H9 (cell line): ENCODE data around the gene DOCK9. TPM values are rescaled to one million over a fixed set of nuclear protein-coding genes. Genes with fewer than 3 reads are reported as not detected.

ENCODE experiments used
- DNase-seq: peaks from one replicate; pipeline ENCODE4 v3.0.0-alpha.2; 2017
- H2AFZ ChIP-seq: one replicate; pipeline ENCODE4 v1.6.1; 2013; ENCODE audit warnings: mild to moderate bottlenecking, low read length, control low read depth, moderate library complexity
- H2AK5ac ChIP-seq: 2 replicates; pipeline ENCODE4 v1.6.1; 2013; ENCODE audit warnings: low read length, control low read depth, mixed read lengths; ENCODE audit not compliant: insufficient read length
- H2BK120ac ChIP-seq: one replicate; pipeline ENCODE4 v1.6.1; 2013; ENCODE audit warnings: low read depth, mild to moderate bottlenecking, low read length, control low read depth, inconsistent platforms; ENCODE audit not compliant: poor library complexity, severe bottlenecking
- H2BK12ac ChIP-seq: 2 replicates; pipeline ENCODE4 v1.6.1; 2013; ENCODE audit warnings: low read length, control low read depth, mixed read lengths, low read depth; ENCODE audit not compliant: insufficient read length
- H2BK15ac ChIP-seq: 2 replicates; pipeline ENCODE4 v1.6.1; 2013; ENCODE audit warnings: low read depth, low read length, control low read depth
- H2BK20ac ChIP-seq: one replicate; pipeline ENCODE4 v1.6.1; 2013; ENCODE audit warnings: low read depth, mild to moderate bottlenecking, low read length, control low read depth, inconsistent platforms; ENCODE audit not compliant: poor library complexity, severe bottlenecking
- H2BK5ac ChIP-seq: 2 replicates; pipeline ENCODE4 v1.6.1; 2013; ENCODE audit warnings: low read length, control low read depth, mixed read lengths; ENCODE audit not compliant: insufficient read length
- H3K14ac ChIP-seq: 2 replicates; pipeline ENCODE4 v1.6.1; 2013; ENCODE audit warnings: low read length, control low read depth; ENCODE audit not compliant: insufficient read depth
- H3K18ac ChIP-seq: 2 replicates; pipeline ENCODE4 v1.6.1; 2013; ENCODE audit warnings: low read depth, mild to moderate bottlenecking, mixed read lengths, low read length, control low read depth; ENCODE audit not compliant: insufficient read length
- H3K23ac ChIP-seq: 2 replicates; pipeline ENCODE4 v1.6.1; 2013; ENCODE audit warnings: low read length, control low read depth, mixed read lengths, low read depth; ENCODE audit not compliant: insufficient read length
- H3K23me2 ChIP-seq: 2 replicates; pipeline ENCODE4 v1.6.1; 2013; ENCODE audit warnings: low read depth, mild to moderate bottlenecking, mixed read lengths, low read length, control low read depth; ENCODE audit not compliant: insufficient read length, poor library complexity, severe bottlenecking
- H3K27ac ChIP-seq: 2 replicates; pipeline ENCODE4 v1.5.1; 2013; ENCODE audit warnings: low read length, control low read depth, mixed read lengths, low read depth; ENCODE audit not compliant: insufficient read length
- H3K27me3 ChIP-seq: 2 replicates; pipeline ENCODE4 v1.6.1; 2013; ENCODE audit warnings: low read length, control low read depth, inconsistent platforms; ENCODE audit not compliant: insufficient read depth
- H3K4ac ChIP-seq: 2 replicates; pipeline ENCODE4 v1.6.1; 2013; ENCODE audit warnings: low read depth, mild to moderate bottlenecking, control low read depth, inconsistent platforms, low read length, moderate library complexity
- H3K4me1 ChIP-seq: 2 replicates; pipeline ENCODE4 v1.6.1; 2013; ENCODE audit warnings: low read length, control low read depth, inconsistent platforms; ENCODE audit not compliant: insufficient read depth
- H3K4me2 ChIP-seq: 2 replicates; pipeline ENCODE4 v1.6.1; 2013; ENCODE audit warnings: low read length, control low read depth, mixed read lengths; ENCODE audit not compliant: insufficient read length, insufficient read depth
- H3K56ac ChIP-seq: 2 replicates; pipeline ENCODE4 v1.6.1; 2013; ENCODE audit warnings: low read depth, mild to moderate bottlenecking, mixed read lengths, low read length, control low read depth; ENCODE audit not compliant: insufficient read length
- H3K79me1 ChIP-seq: 2 replicates; pipeline ENCODE4 v1.6.1; 2013; ENCODE audit warnings: low read depth, mild to moderate bottlenecking, moderate library complexity, low read length, control low read depth, inconsistent platforms; ENCODE audit not compliant: insufficient read depth, poor library complexity, severe bottlenecking
- H3K79me2 ChIP-seq: 2 replicates; pipeline ENCODE4 v1.6.1; 2013; ENCODE audit warnings: low read length, control low read depth, inconsistent platforms; ENCODE audit not compliant: insufficient read depth
- H3K9ac ChIP-seq: 2 replicates; pipeline ENCODE4 v1.6.1; 2013; ENCODE audit warnings: low read length, control low read depth, mixed read lengths; ENCODE audit not compliant: insufficient read length; ENCODE audit errors: extremely low read depth
- H3K9me3 ChIP-seq: one replicate; pipeline ENCODE4 v1.6.1; 2013; ENCODE audit warnings: low read depth, low read length, inconsistent platforms; ENCODE audit not compliant: control insufficient read depth
- H3T11ph ChIP-seq: one replicate; pipeline ENCODE4 v1.6.1; 2013; ENCODE audit warnings: mild to moderate bottlenecking, low read length, control low read depth, inconsistent platforms
- H4K20me1 ChIP-seq: one replicate; pipeline ENCODE4 v1.6.1; 2013; ENCODE audit not compliant: control insufficient read depth, insufficient read length, insufficient read depth
- H4K5ac ChIP-seq: 2 replicates; pipeline ENCODE4 v1.6.1; 2013; ENCODE audit warnings: low read depth, mild to moderate bottlenecking, mixed read lengths, low read length, control low read depth; ENCODE audit not compliant: insufficient read length
- H4K8ac ChIP-seq: replicated peaks from 2 replicates; pipeline ENCODE4 v1.6.1; 2013; ENCODE audit warnings: low read length, control low read depth, mixed read lengths, low read depth; ENCODE audit not compliant: insufficient read length
- H4K91ac ChIP-seq: 2 replicates; pipeline ENCODE4 v1.6.1; 2013; ENCODE audit warnings: low read depth, mild to moderate bottlenecking, moderate library complexity, mixed read lengths, low read length, control low read depth; ENCODE audit not compliant: insufficient read length
- H3K27ac Mint-ChIP-seq, 3 experiments: 2 replicates in 2 of 3; 3 replicates in 1 of 3; pipeline ENCODE4 v1.8.0; 2020 to 2021; ENCODE audit warnings: mixed read lengths in 3 of 3, mild to moderate bottlenecking in 1 of 3, moderate library complexity in 1 of 3
- H3K27me3 Mint-ChIP-seq: 2 replicates; pipeline ENCODE4 v1.8.0; 2021; ENCODE audit warnings: low read depth, mild to moderate bottlenecking, moderate library complexity, mixed read lengths
- H3K36me3 Mint-ChIP-seq, 3 experiments: 2 replicates in 2 of 3; 3 replicates in 1 of 3; pipeline ENCODE4 v1.8.0; 2020 to 2021; ENCODE audit warnings: low read depth in 3 of 3, mixed read lengths in 3 of 3; ENCODE audit not compliant: insufficient read depth in 1 of 3
- H3K4me1 Mint-ChIP-seq, 2 experiments: 2 replicates each; pipeline ENCODE4 v1.8.0; 2020; ENCODE audit warnings: mixed read lengths in 2 of 2
- H3K4me3 Mint-ChIP-seq, 2 experiments: 2 replicates in 1 of 2; 3 replicates in 1 of 2; pipeline ENCODE4 v1.8.0; 2020 to 2021; ENCODE audit warnings: mild to moderate bottlenecking in 2 of 2, mixed read lengths in 2 of 2, moderate library complexity in 1 of 2
- H3K9me3 Mint-ChIP-seq, 2 experiments: 2 replicates in 1 of 2; 3 replicates in 1 of 2; pipeline ENCODE4 v1.8.0; 2020; ENCODE audit warnings: mild to moderate bottlenecking in 2 of 2, mixed read lengths in 2 of 2, moderate library complexity in 1 of 2
- WGBS: extraction: QIAGEN DNeasy Blood & Tissue Kit; methylation state at CpG from one replicate; pipeline ENCODE4 v1.1.7; 2013; ENCODE audit warnings: missing lambda C conversion rate, low lambda C conversion rate, mixed read lengths; ENCODE audit not compliant: insufficient read length; ENCODE audit errors: extremely low coverage; 5-methylcytosine and 5-hydroxymethylcytosine counted together
- total RNA-seq: library from RNA; stranded (reverse); gene quantifications from 2 replicates; pipeline ENCODE4 v1.2.1, GENCODE V29; 2021
- TF ChIP-seq, protein P1 (sequence below): fragments of 200-600 bp; sonication (generic); conservative IDR thresholded peaks from 3 replicates; pipeline ENCODE4 v1.8.0; 2021; ENCODE audit warnings: antibody characterized with exemption, mild to moderate bottlenecking

Gene DOCK9
- total RNA-seq, 1 experiment from 2014 or later: 23.0 TPM

DNA sequence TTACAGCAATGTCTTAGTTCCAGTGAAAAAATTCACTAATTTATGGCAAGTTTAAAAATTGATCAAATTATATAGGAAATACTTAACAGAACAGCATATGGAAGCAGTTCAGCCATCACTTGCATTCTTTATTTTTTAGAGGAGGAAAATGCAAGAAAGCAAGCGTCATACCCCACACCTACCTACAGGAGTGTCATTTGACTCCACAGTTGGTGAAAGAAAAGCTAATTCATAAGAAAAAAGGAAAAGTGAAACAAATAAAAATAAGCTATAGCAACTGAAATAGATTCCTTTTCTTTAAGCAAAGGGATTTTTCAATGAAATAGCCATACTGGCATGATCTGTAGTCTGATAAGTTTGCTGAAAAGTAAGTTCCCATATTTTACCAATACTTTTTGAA is 111.0 kb downstream of the DOCK9 start:
- H3K9ac ChIP-seq: no peak overlapping the region

More for the DNA sequence above, 111.0 kb downstream of the DOCK9 start:
- H2BK120ac ChIP-seq: no peak overlapping the region
- no peak overlapping the region for H3K4me2 ChIP-seq
- Mint-ChIP-seq H3K4me3 (no peak overlapping the region), H3K9me3 (no peaks in the 10 kb centered on the region), H3K36me3 (peaks cover 0 to 14% (median 7%) of the 10 kb centered on the region in 3 experiments; a peak in 4 of 7 replicates), H3K27ac (no peak overlapping the region), H3K27me3 (no peaks in the 10 kb centered on the region), H3K4me1 (no peaks in the 10 kb centered on the region)
- H3T11ph ChIP-seq: no peak overlapping the region
- no peak overlapping the region for H3K56ac ChIP-seq
- no peak overlapping the region for H4K5ac ChIP-seq
- H3K9me3 ChIP-seq: no peaks in the 10 kb centered on the region
- H3K23ac ChIP-seq: no peak overlapping the region
- no peak overlapping the region for H3K4ac ChIP-seq
- no peaks in the 10 kb centered on the region for H3K4me1 ChIP-seq
- H2BK12ac ChIP-seq: no peak overlapping the region
- H2BK5ac ChIP-seq: no peak overlapping the region
- no peaks in the 10 kb centered on the region for H3K79me1 ChIP-seq
- no peaks in the 10 kb centered on the region for H4K20me1 ChIP-seq
- H3K14ac ChIP-seq: no peak overlapping the region
- no peak overlapping the region for H2BK15ac ChIP-seq
- H3K79me2 ChIP-seq: no peaks in the 10 kb centered on the region
- no peak overlapping the region for H2BK20ac ChIP-seq
- no peak overlapping the region for H3K27ac ChIP-seq
- TF ChIP-seq, protein P1, sequence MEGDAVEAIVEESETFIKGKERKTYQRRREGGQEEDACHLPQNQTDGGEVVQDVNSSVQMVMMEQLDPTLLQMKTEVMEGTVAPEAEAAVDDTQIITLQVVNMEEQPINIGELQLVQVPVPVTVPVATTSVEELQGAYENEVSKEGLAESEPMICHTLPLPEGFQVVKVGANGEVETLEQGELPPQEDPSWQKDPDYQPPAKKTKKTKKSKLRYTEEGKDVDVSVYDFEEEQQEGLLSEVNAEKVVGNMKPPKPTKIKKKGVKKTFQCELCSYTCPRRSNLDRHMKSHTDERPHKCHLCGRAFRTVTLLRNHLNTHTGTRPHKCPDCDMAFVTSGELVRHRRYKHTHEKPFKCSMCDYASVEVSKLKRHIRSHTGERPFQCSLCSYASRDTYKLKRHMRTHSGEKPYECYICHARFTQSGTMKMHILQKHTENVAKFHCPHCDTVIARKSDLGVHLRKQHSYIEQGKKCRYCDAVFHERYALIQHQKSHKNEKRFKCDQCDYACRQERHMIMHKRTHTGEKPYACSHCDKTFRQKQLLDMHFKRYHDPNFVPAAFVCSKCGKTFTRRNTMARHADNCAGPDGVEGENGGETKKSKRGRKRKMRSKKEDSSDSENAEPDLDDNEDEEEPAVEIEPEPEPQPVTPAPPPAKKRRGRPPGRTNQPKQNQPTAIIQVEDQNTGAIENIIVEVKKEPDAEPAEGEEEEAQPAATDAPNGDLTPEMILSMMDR: peak; percentile 54
- no peaks in the 10 kb centered on the region for H3K27me3 ChIP-seq
- H4K91ac ChIP-seq: no peak overlapping the region
- WGBS: no CpG with 5 or more reads among the region's 1 CpG
- H3K18ac ChIP-seq: no peak overlapping the region
- H4K8ac ChIP-seq: no peak overlapping the region
- no peak overlapping the region for H2AK5ac ChIP-seq
- no peak overlapping the region for H2AFZ ChIP-seq
- H3K23me2 ChIP-seq: no peaks in the 10 kb centered on the region
- no peak for DNase-seq
